Urothelium cell line (cell line): ENCODE measurements around the gene SLC51B.
"Not testable (repeated sequence)": the region's sequence is repeated elsewhere in the genome, so short reads cannot be mapped to it uniquely, and the experiment has no call there.

Experiments used
- DNase-seq: peaks from one replicate; pipeline ENCODE4 v3.0.0; 2011; ENCODE audit warnings: low spot score, mixed read lengths
- FAIRE-seq: peaks from 2 replicates; lab custom pipeline; 2011; peaks lifted over from hg19 to GRCh38; lab: Jason Lieb, UNC

Gene SLC51B

DNA sequence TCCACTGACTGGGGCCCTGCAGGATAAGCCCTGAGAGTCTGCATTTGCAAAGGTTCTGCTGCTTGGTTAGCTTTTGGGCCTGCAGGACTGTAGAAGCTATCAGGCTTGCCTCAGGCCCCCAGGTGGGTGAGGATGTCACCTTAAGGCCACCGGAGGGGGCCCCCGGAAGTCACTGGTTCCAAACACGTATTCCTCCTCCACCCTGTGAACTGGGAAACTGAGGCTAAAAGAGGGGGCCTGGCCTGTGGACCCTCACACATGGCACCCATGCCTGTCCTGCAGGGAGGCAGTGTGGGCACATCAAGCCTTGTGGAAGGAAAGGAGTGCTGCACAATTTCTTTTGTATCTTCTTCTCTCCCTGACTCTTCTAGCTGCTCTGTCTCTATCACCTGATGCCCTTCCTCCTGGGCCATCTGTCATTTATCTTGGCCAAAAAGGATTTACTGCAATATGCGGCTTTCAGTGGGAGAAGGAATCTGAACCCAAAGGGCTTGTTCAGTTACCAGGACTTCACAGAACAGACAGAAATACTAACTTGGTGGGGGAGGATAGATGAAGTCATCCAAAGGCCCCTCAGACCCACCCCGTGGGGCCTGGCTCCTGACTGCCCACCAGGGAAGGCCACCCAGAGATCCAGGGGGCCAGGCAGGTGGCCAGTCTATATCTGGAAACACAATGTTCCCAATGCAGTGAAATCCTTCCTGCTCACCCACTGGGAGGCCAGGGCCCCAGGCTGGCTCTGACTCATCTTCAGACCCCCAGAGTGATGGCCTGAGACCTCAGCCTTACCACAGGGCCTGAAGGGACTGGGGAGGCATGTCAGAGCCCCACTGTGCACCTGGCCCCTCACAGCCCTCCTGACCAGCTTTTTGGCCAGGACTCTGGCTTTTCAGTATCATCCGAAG lies 51.5 kb downstream of the SLC51B start:
- DNase-seq (no peak), FAIRE-seq (no peak)

DNA sequence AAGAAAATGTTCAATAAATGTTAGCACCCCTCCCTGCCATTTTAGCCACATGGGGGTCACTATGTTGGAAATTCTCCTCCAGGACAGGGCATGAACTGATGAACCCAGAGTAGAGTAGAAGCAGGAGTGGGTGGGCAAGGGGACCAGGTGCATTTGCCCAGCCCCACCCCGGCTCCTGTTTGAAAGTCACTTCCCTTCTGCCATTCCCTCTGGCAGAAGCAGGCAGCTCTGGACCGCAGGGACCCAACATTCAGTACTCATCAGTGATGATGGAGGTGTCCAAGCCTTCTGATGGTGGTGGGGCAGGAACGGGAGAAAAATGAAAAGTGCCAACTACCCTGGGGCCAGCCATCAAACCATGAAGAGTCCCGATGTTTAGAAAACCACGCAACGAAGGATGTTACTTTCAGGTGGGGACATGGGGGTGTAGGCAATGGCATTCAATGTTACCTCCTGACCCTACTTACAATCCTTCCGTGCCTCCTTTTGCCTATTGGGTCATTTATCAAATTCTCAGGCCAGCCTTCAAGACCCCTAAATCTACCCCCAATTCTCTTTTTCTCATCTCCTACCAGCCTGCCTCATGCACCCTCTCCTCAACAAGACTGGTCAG lies 52.6 kb downstream of the SLC51B start:
- DNase-seq (no peak), FAIRE-seq (no peak)

DNA sequence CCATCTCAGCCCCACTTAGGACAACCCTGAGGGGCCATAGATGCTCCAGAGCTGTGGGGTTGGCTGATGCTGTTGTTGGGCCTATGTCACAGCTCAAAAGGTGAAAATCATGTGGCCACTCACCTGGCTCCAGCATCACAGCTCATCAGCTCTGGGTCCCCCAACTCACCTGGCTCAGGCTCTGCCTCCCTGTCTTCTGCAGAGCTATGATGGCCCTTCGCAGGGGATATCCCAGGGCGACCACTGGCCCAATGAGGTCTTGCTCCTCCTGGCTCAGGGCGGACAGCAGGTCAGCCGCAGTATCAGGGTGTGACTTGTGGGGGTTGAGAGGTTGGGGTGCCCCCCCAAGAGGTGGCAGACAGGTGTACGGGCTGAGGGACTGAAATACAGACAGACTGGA lies 54.1 kb downstream of the SLC51B start:
- peak; percentile 13 for FAIRE-seq
- DNase-seq = no peak

DNA sequence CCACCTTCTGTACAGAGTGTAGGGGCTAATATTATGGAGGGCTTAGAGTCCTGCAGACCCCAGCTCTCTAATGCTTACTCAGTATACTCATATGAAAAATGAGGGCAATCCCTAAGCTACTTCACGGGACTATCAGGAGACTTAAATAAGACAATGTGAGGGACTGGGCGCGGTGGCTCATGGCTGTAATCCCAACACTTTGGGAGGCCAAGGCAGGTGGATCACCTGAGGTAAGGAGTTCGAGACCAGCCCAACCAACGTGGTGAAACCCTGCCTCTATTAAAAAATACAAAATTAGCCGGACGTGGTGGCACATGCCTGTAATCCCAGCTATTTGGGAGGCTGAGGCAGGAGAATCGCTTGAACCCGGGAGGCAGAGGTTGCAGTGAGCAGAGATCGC lies 54.6 kb downstream of the SLC51B start:
- not testable (repeated sequence) for FAIRE-seq, DNase-seq

DNA sequence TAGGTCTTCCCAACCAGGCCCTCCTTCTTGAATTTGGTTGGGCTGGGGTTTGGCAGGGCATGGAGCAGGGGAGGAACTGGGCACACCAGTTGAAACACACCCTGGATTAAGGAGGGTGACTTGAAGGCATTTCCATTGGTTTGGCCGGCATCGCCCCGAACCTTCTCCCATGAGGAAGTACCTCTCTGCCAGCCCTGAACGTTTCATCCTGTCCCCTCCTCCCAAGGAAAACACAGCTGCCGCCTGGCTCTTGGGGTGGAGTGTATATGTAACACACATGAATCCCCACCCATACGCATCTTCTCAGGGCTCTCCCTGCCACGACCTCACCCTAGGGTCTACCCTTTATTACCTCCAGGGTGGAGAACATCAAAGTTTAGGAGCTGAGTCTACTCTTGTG lies 55.3 kb downstream of the SLC51B start:
- FAIRE-seq (no peak), DNase-seq (no peak)

DNA sequence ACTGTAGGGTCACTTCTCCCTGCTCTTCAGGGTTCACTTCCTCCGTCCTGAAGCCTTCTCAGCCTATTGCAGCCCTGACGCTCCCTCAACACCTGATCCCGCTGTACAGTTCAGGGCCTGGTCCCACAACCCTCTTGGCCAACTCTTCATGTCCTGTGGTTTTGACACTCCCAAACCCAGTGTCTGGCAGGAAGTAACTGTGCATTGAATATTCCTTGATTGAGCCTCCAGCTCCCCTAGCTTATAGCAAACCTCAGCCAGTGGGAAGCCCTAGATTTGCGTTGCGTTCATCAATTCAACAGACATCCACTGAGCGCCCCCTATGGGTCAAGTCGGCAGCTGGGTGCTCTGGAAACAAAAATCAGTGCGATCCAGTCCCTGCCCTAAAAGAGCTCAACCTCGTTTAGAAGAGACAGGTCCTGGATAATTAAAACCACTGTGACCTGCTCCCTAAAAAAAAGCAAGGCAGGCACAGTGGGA lies 56.3 kb downstream of the SLC51B start:
- no peak for FAIRE-seq
- peak; percentile 67 for DNase-seq

DNA sequence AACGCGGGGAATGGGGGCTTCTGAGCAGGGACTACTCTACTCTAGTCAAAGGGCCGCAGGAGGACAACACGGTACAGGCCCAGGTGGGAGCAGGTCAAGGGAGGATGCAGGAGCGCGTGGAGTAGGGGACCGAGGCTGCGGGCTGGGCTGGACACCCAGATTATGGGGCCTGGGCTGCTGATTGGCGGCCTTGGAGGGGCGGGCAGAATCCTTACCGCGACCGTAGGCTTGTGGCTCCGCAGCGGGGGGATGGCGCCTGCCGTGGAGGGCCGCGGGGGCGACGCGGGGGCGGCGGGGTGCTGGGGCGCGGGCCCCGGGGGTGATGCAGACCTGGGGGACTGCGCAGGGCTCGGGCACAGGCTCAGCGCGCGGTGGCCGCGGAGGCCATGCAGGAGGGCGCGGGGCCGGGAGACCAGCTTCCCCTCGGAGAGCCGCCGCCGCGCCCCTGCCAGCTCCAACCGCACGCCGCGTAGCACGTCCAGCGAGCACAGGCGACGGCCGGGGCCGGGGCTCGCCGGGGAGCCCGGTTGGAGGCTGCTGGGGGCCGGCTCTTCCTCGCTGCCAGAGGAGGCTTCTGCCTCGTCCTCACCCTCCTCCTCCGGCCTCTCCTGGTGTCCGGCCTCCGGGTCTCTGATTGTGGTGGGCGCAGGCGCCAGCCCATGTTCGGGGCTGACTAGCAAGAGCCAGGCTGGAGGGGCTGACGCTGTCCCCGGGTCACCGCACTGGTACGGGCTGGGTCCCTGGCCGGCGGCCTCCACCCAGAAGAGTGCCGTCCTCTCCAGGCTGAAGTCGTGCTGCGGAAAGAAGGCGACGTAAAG lies 56.9 kb downstream of the SLC51B start:
- no peak for FAIRE-seq
- DNase-seq = no peak

DNA sequence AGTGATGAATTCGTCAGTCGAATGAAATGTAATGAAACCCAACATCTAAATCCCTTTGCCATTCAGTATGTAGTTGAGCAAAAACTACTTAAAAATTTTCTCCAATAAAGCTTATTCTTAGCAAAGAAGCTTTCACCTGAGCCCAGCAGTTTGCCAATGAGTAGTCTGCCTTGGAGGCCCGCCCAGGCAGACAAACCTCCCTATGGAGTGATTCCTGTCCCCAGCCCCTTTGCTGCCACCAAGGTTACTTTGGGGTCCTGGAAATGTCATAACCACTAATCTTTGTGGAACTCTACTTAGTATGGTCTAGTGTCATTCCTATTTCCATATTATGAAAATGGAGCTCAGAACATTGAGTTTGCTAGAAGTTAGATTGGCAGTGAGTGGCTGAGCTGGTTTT lies 57.7 kb downstream of the SLC51B start:
- DNase-seq = no peak
- no peak for FAIRE-seq
